ENCODE data around the gene PTPN3. TPM values are rescaled to one million over a fixed set of nuclear protein-coding genes. Genes with fewer than 3 reads are reported as not detected.

The PTPN3 gene
- polyA plus RNA-seq, 1 of the 3 experiments (the other 2 are of a cell fraction), result 7.5 TPM

GRCh38 chr9:109417585-109418544 is 80.2 kb downstream of the PTPN3 start:
- ChIA-PET CTCF (interaction anchor here (1.1 to 2.6 kb wide), 2 partner anchors 9 to 16 kb away, joined by 3 to 7 read pairs; no protein-coding TSS in a partner anchor), POLR2A (no interaction called here)
- H3K27me3 ChIP-seq (ENCODE audit: insufficient read depth), result no peaks in the 10 kb centered on the region
- DNase-seq, result no peak
- H3K9ac ChIP-seq, result no peak overlapping the region
- no peak overlapping the region for H2AFZ ChIP-seq (ENCODE audit: low read depth)
- H3K4me1 ChIP-seq (ENCODE audit: control insufficient read depth in 1 of 2, insufficient read depth in 2 of 2, low read depth in 1 of 2, low read length in 1 of 2), result no peaks in the 10 kb centered on the region
- H3K79me2 ChIP-seq (ENCODE audit: insufficient read depth), result no peaks in the 10 kb centered on the region
- H3K4me3 ChIP-seq (ENCODE audit: low read depth in 2 of 2, low read length in 1 of 2), result no peak overlapping the region
- H3F3A ChIP-seq (replicated peaks; ENCODE audit: insufficient read depth), result no peaks in the 10 kb centered on the region
- no peaks in the 10 kb centered on the region for H3K9me2 ChIP-seq
- no peaks in the 10 kb centered on the region for H4K20me1 ChIP-seq (ENCODE audit: insufficient read depth)
- no peaks in the 10 kb centered on the region for H3K9me3 ChIP-seq
- no peak overlapping the region for H3K4me2 ChIP-seq
- H3K36me3 ChIP-seq (replicated peaks in 1 of 2; ENCODE audit: control insufficient read depth in 1 of 2, insufficient read depth in 2 of 2, low read length in 1 of 2), result peaks cover 9 to 21% of the 10 kb centered on the region in 2 experiments
- TF ChIP-seq RCOR1 (IDR thresholded peaks at IDR 0.05; ENCODE audit: low read length), result no peak
- TF ChIP-seq NFIC (IDR thresholded peaks at IDR 0.05; ENCODE audit: borderline replicate concordance), result no peak
- no peak for TF ChIP-seq FOSL2 (IDR thresholded peaks at IDR 0.05; ENCODE audit: borderline replicate concordance, low read depth)
- TF ChIP-seq TAF1 (IDR thresholded peaks at IDR 0.05; ENCODE audit: borderline replicate concordance, low read depth, low read length), result no peak
- whole genome bisulfite sequencing (ENCODE audit: low lambda C conversion rate), result 97% methylated on average over 4 of the region's 6 CpGs
- no peak overlapping the region for H3K27ac ChIP-seq (ENCODE audit: low read depth in 2 of 2, low read length in 1 of 2)

GRCh38 chr9:109417054-109417453 is 81.1 kb downstream of the PTPN3 start:
- ChIA-PET CTCF (no interaction called here), POLR2A (no interaction called here)
- Histone ChIP-seq H4K20me1 (ENCODE audit: insufficient read depth) (no peaks in the 10 kb centered on the region), H3K36me3 (replicated peaks in 1 of 2; ENCODE audit: control insufficient read depth in 1 of 2, insufficient read depth in 2 of 2, low read length in 1 of 2) (peaks cover 5 to 17% of the 10 kb centered on the region in 2 experiments), H3K9me2 (no peaks in the 10 kb centered on the region), H3K27me3 (ENCODE audit: insufficient read depth) (no peaks in the 10 kb centered on the region), H3K4me1 (ENCODE audit: control insufficient read depth in 1 of 2, insufficient read depth in 2 of 2, low read depth in 1 of 2, low read length in 1 of 2) (no peaks in the 10 kb centered on the region), H3K79me2 (ENCODE audit: insufficient read depth) (no peaks in the 10 kb centered on the region), H3K4me2 (no peak overlapping the region), H3K9me3 (no peaks in the 10 kb centered on the region), H3K9ac (no peak overlapping the region), H3F3A (replicated peaks; ENCODE audit: insufficient read depth) (no peaks in the 10 kb centered on the region), H2AFZ (ENCODE audit: low read depth) (no peak overlapping the region), H3K27ac (ENCODE audit: low read depth in 2 of 2, low read length in 1 of 2) (no peak overlapping the region), H3K4me3 (ENCODE audit: low read depth in 2 of 2, low read length in 1 of 2) (no peak overlapping the region)
- 88% methylated on average over 8 of the region's 8 CpGs for WGBS (ENCODE audit: low lambda C conversion rate)
- TF ChIP-seq EP300 (IDR thresholded peaks at IDR 0.05; ENCODE audit: borderline replicate concordance in 1 of 2, low read depth in 1 of 2, low read length in 1 of 2) (no peak), FOXJ3 (CRISPR knock-in tag; IDR thresholded peaks at IDR 0.05) (no peak), SIN3A (IDR thresholded peaks at IDR 0.05; ENCODE audit: borderline replicate concordance, low read depth, low read length) (no peak), FOSL2 (IDR thresholded peaks at IDR 0.05; ENCODE audit: borderline replicate concordance, low read depth) (peak; percentile 7; the same call in 1 of the 2 replicates), TAF1 (IDR thresholded peaks at IDR 0.05; ENCODE audit: borderline replicate concordance, low read depth, low read length) (no peak), TEAD4 (IDR thresholded peaks at IDR 0.05; ENCODE audit: borderline replicate concordance, insufficient read depth) (no peak)
- DNase-seq, result no peak

- H3K27ac ChIP-seq (ENCODE audit: low read depth in 2 of 2, low read length in 1 of 2), result no peak overlapping the region
- H3K4me2 ChIP-seq, result no peak overlapping the region
- CTCF ChIA-PET, result no interaction called here
- H3K9me2 ChIP-seq, result no peaks in the 10 kb centered on the region
- H3K9ac ChIP-seq, result no peak overlapping the region
- H3K36me3 ChIP-seq (replicated peaks in 1 of 2; ENCODE audit: control insufficient read depth in 1 of 2, insufficient read depth in 2 of 2, low read length in 1 of 2), result peaks cover 5 to 14% of the 10 kb centered on the region in 2 experiments
- no peaks in the 10 kb centered on the region for H3K4me1 ChIP-seq (ENCODE audit: control insufficient read depth in 1 of 2, insufficient read depth in 2 of 2, low read depth in 1 of 2, low read length in 1 of 2)
- no peak overlapping the region for H3K4me3 ChIP-seq (ENCODE audit: low read depth in 2 of 2, low read length in 1 of 2)
- POLR2A ChIA-PET, result no interaction called here
- DNase-seq, result no peak
- no peaks in the 10 kb centered on the region for H3F3A ChIP-seq (replicated peaks; ENCODE audit: insufficient read depth)
- no peaks in the 10 kb centered on the region for H3K79me2 ChIP-seq (ENCODE audit: insufficient read depth)
- WGBS (ENCODE audit: low lambda C conversion rate), result 89% methylated on average over 10 of the region's 10 CpGs
- no peaks in the 10 kb centered on the region for H3K27me3 ChIP-seq (ENCODE audit: insufficient read depth)
- H3K9me3 ChIP-seq, result no peaks in the 10 kb centered on the region
- H4K20me1 ChIP-seq (ENCODE audit: insufficient read depth), result no peaks in the 10 kb centered on the region
- H2AFZ ChIP-seq (ENCODE audit: low read depth), result no peak overlapping the region
- TF ChIP-seq TEAD4 (IDR thresholded peaks at IDR 0.05; ENCODE audit: borderline replicate concordance, insufficient read depth) (no peak), SMC3 (IDR thresholded peaks at IDR 0.05; ENCODE audit: low read depth, low read length) (no peak), NFIC (IDR thresholded peaks at IDR 0.05; ENCODE audit: borderline replicate concordance) (no peak), RFX5 (IDR thresholded peaks at IDR 0.05; ENCODE audit: low read length) (no peak), GABPA (IDR thresholded peaks at IDR 0.05; ENCODE audit: low read depth) (no peak), FOXM1 (IDR thresholded peaks at IDR 0.05; ENCODE audit: low read depth) (no peak), RCOR1 (IDR thresholded peaks at IDR 0.05; ENCODE audit: low read length) (no peak), PBX3 (IDR thresholded peaks at IDR 0.05) (no peak), POLR2AphosphoS5 (IDR thresholded peaks at IDR 0.05; ENCODE audit: low read depth, low read length) (no peak), MAX (IDR thresholded peaks at IDR 0.05; ENCODE audit: low read depth) (no peak), ZBTB33 (IDR thresholded peaks at IDR 0.05; ENCODE audit: borderline replicate concordance, low read depth) (no peak), SIN3A (IDR thresholded peaks at IDR 0.05; ENCODE audit: borderline replicate concordance, low read depth, low read length) (no peak)
These were observed 81.9 kb downstream of the PTPN3 start for GRCh38 chr9:109416135-109416706.
